Testis (tissue), 3 donors: ENCODE data around the gene PC. TPM values are rescaled to one million over a fixed set of nuclear protein-coding genes. Genes with fewer than 3 reads are reported as not detected.

ENCODE experiments used
- DNase-seq: peaks from one replicate; pipeline ENCODE4 v3.0.0-alpha.2; 2019
- H3K27ac ChIP-seq, 2 donors: fragments of 200-600 bp; sonication (generic); one replicate each; pipeline ENCODE4 v1.5.1; 2019
- H3K27me3 ChIP-seq: fragments of 200-600 bp; sonication (generic); one replicate; pipeline ENCODE4 v1.5.1; 2019
- H3K36me3 ChIP-seq: fragments of 200-600 bp; sonication (generic); one replicate; pipeline ENCODE4 v1.5.1; 2017; ENCODE audit warnings: low read depth; ENCODE audit errors: missing control alignments
- H3K4me1 ChIP-seq: fragments of 200-600 bp; sonication (generic); one replicate; pipeline ENCODE4 v1.5.1; 2019
- H3K4me3 ChIP-seq, 2 donors: fragments of 200-600 bp; sonication (generic); one replicate each; pipeline ENCODE4 v1.5.1; 2017 to 2019
- H3K9me3 ChIP-seq: fragments of 200-600 bp; sonication (generic); one replicate; pipeline ENCODE4 v1.5.1; 2017
- CTCF ChIP-seq, 3 experiments: fragments of 450-650 bp in 2 of 3; fragments of 200-600 bp in 1 of 3; sonication (generic) in 1 of 3; IDR thresholded peaks; one replicate each; pipeline ENCODE4 v1.5.1; 2016 to 2019; ENCODE audit warnings: antibody characterized with exemption in 3 of 3, mild to moderate bottlenecking in 2 of 3, moderate library complexity in 1 of 3
- POLR2A ChIP-seq: fragments of 450-650 bp; IDR thresholded peaks from one replicate; pipeline ENCODE4 v1.6.1; 2017; ENCODE audit warnings: antibody characterized with exemption, mild to moderate bottlenecking, moderate library complexity
- WGBS, 2 donors: methylation state at CpG; one replicate each; pipeline ENCODE4 v1.1.5; 2018; 5-methylcytosine and 5-hydroxymethylcytosine counted together
- intact Hi-C: fragments of 100-400 bp; cut with DNase I; formaldehyde crosslinking; loops from one replicate; pipeline ENCODE4 v1.15.1; 2023; ENCODE audit warnings: low total_unique reads
- polyA plus RNA-seq: library from polyadenylated mRNA; stranded (reverse); fragments of 350-450 nt; fragmentation: Illumina TruSeq; extraction: RNeasy Lipid Tissue Mini Kit (QIAGEN cat#74804); gene quantifications from one replicate; pipeline ENCODE4 v1.2.3, GENCODE V29; 2014; ENCODE audit warnings: low read depth, low replicate concordance; ENCODE audit not compliant: insufficient read depth
- total RNA-seq, 2 donors: library from RNA; depleted of rRNA; stranded (reverse); fragments of >200 nt; gene quantifications; one replicate each; pipeline ENCODE4 v1.2.3, GENCODE V29; 2016

The PC gene
- total and polyA plus RNA-seq, 3 donors from 2014 or later: 40.9 to 53.1 (median 46.0) TPM

DNA sequence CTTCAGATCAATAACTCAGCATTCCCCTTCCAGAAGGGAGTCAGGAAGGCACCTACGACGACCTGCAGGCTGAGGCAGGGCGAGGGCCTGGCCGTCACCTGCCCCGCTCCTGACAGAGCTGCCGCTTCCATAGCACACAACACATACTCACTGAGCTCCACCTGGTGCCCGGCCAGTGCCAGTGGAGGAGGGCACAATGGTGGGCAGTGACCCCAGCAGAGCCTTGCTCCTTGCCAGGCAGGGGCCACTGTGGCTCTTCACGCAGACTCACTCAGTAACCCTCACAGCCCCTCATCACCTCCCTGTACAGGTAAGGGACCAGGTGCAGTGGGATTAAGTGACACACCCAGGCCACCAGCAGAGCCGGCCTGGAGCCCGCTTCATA lies 76.7 kb downstream of the PC start:
- TF ChIP-seq CTCF (IDR thresholded peaks at IDR 0.05) (no peak), POLR2A (no peak)
- Histone ChIP-seq H3K36me3 (no peaks in the 10 kb centered on the region), H3K4me3 (no peak overlapping the region), H3K4me1 (no peaks in the 10 kb centered on the region), H3K9me3 (no peaks in the 10 kb centered on the region), H3K27me3 (no peaks in the 10 kb centered on the region), H3K27ac (no peak overlapping the region)
- 93 to 96% methylated on average over 10 of the region's 10 CpGs for WGBS, 2 donors
- DNase-seq: no peak
- intact Hi-C loops: no loop called here

DNA sequence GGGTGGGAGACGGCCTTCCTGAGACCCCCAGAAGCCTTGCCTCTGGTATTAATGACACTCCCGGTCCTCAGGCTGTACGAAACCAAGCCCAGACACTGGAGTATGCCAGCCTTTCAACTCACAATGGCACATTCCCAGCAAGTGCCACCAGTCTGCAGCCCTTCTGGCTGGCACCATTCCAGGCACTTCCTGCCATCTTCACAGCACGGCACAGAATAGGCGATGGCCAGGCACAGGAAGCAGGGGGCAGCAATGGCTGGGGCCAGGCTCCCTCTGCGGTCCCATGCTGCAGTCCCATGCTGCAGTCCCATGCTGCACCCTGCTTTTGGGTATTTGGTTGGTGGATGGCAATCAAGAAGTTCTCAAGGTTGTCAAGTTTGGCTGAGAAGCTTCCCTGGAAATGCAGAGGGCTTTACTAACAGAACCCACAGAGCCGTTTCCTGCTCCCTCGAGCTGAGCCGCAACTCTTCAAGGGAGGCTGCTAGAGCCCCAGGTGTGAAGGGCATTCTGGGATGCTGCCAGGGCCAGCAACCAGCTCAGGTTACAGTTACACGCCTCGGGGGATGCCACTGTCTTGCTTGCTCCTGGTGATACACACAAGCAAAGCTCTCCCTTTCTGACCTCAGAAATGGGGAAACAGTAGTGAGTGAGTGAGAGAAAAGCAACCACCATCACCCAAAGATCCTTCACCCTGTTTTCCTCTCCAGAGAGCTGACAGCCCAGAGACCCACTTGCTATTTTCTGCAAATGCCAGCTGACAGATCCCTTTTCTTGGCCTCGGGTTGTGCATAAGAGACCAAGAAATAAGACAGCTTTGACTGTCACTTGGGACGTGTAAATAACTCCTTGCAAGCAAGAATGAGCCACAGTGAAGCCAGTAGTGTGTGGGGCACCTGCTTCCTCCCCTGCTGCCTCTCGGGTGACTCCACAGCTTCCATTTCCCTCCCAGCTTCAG lies 77.4 kb downstream of the PC start:
- Histone ChIP-seq H3K27me3 (no peaks in the 10 kb centered on the region), H3K36me3 (no peaks in the 10 kb centered on the region), H3K9me3 (no peaks in the 10 kb centered on the region), H3K27ac (no peak overlapping the region), H3K4me3 (no peak overlapping the region), H3K4me1 (no peaks in the 10 kb centered on the region)
- WGBS, 2 donors: 83 to 90% methylated on average over 9 to 14 of the region's 14 CpGs
- no peak for TF ChIP-seq POLR2A
- no peak for TF ChIP-seq CTCF (IDR thresholded peaks at IDR 0.05)
- DNase-seq: no peak
- intact Hi-C loops: no loop called here

- no peak overlapping the region for H3K4me3 ChIP-seq
- DNase-seq: no peak
- no peaks in the 10 kb centered on the region for H3K27me3 ChIP-seq
- TF ChIP-seq CTCF (IDR thresholded peaks at IDR 0.05) (no peak), POLR2A (no peak)
- 93 to 95% methylated on average over 6 to 8 of the region's 8 CpGs for WGBS, 2 donors
- no peak overlapping the region for H3K27ac ChIP-seq
- intact Hi-C loops: no loop called here
- H3K4me1 ChIP-seq: no peaks in the 10 kb centered on the region
- H3K36me3 ChIP-seq: no peaks in the 10 kb centered on the region
- no peaks in the 10 kb centered on the region for H3K9me3 ChIP-seq
These were observed 78.2 kb downstream of the PC start for GRCh38 chr11:66879999-66880398.

- Histone ChIP-seq H3K36me3 (no peaks in the 10 kb centered on the region), H3K9me3 (no peaks in the 10 kb centered on the region), H3K27ac (no peak overlapping the region), H3K4me1 (no peaks in the 10 kb centered on the region), H3K4me3 (no peak overlapping the region), H3K27me3 (no peaks in the 10 kb centered on the region)
- intact Hi-C loops: no loop called here
- WGBS, 2 donors: 90 to 91% methylated on average over 9 of the region's 9 CpGs
- no peak for TF ChIP-seq POLR2A
- no peak for TF ChIP-seq CTCF (IDR thresholded peaks at IDR 0.05)
- no peak for DNase-seq
These were observed 78.6 kb downstream of the PC start for GRCh38 chr11:66879583-66879982.

GRCh38 chr11:66879000-66879399 lies 79.2 kb downstream of the PC start:
- H3K36me3 ChIP-seq: no peaks in the 10 kb centered on the region
- TF ChIP-seq POLR2A (no peak), CTCF (IDR thresholded peaks at IDR 0.05) (no peak)
- DNase-seq: no peak
- H3K27ac ChIP-seq: no peak overlapping the region
- no peak overlapping the region for H3K4me3 ChIP-seq
- no peaks in the 10 kb centered on the region for H3K9me3 ChIP-seq
- WGBS, 2 donors: 72 to 91% methylated on average over 2 to 7 of the region's 7 CpGs
- no peaks in the 10 kb centered on the region for H3K27me3 ChIP-seq
- intact Hi-C loops: no loop called here
- H3K4me1 ChIP-seq: no peaks in the 10 kb centered on the region
